Trophoblast cell (in vitro differentiated cells and primary cell): ENCODE measurements around the gene DNAJB9.

Experiments
- DNase-seq, 2 donors: peaks; one replicate each; pipeline ENCODE4 v3.0.0-alpha.2; 2016
- H2AFZ ChIP-seq: 2 replicates; pipeline ENCODE4 v1.6.1; 2013; ENCODE audit warnings: low read length, moderate library complexity, mild to moderate bottlenecking; ENCODE audit not compliant: insufficient read depth, poor library complexity
- H2AK5ac ChIP-seq: 2 replicates; pipeline ENCODE4 v1.6.1; 2013; ENCODE audit warnings: mild to moderate bottlenecking, low read length
- H2BK120ac ChIP-seq: 2 replicates; pipeline ENCODE4 v1.6.1; 2013; ENCODE audit warnings: low read length, mild to moderate bottlenecking, moderate library complexity; ENCODE audit not compliant: insufficient read depth, poor library complexity
- H2BK12ac ChIP-seq: 2 replicates; pipeline ENCODE4 v1.6.1; 2013; ENCODE audit warnings: mild to moderate bottlenecking, low read length, moderate library complexity
- H2BK5ac ChIP-seq: 2 replicates; pipeline ENCODE4 v1.6.1; 2013; ENCODE audit warnings: low read length, low read depth, moderate library complexity, mild to moderate bottlenecking; ENCODE audit not compliant: poor library complexity
- H3K14ac ChIP-seq: 2 replicates; pipeline ENCODE4 v1.6.1; 2013; ENCODE audit warnings: mild to moderate bottlenecking, low read length
- H3K18ac ChIP-seq: 2 replicates; pipeline ENCODE4 v1.6.1; 2013; ENCODE audit warnings: mild to moderate bottlenecking, low read length
- H3K23ac ChIP-seq: 2 replicates; pipeline ENCODE4 v1.6.1; 2013; ENCODE audit warnings: low read length
- H3K27ac ChIP-seq: 2 replicates; pipeline ENCODE4 v1.5.1; 2013; ENCODE audit warnings: low read depth, mild to moderate bottlenecking, inconsistent platforms, low read length, moderate library complexity
- H3K27me3 ChIP-seq: 2 replicates; pipeline ENCODE4 v1.6.1; 2013; ENCODE audit warnings: inconsistent platforms, mild to moderate bottlenecking, low read length, moderate library complexity; ENCODE audit not compliant: insufficient read depth
- H3K36me3 ChIP-seq, 2 experiments: 1 replicate in 1 of 2; 2 replicates in 1 of 2; pipeline ENCODE4 v1.6.1; 2013; ENCODE audit warnings: low read length in 2 of 2, mild to moderate bottlenecking in 2 of 2, moderate library complexity in 1 of 2; ENCODE audit not compliant: insufficient read depth in 2 of 2, control insufficient read depth in 1 of 2
- H3K4ac ChIP-seq: 2 replicates; pipeline ENCODE4 v1.6.1; 2013; ENCODE audit warnings: low read depth, mild to moderate bottlenecking, low read length, moderate library complexity
- H3K4me1 ChIP-seq, 2 experiments: 1 replicate in 1 of 2; 2 replicates in 1 of 2; pipeline ENCODE4 v1.6.1; 2013; ENCODE audit warnings: low read length in 2 of 2, mild to moderate bottlenecking in 2 of 2, moderate library complexity in 1 of 2; ENCODE audit not compliant: insufficient read depth in 2 of 2, control insufficient read depth in 1 of 2
- H3K4me2 ChIP-seq: 2 replicates; pipeline ENCODE4 v1.6.1; 2013; ENCODE audit warnings: inconsistent platforms, mild to moderate bottlenecking, low read length, moderate library complexity
- H3K4me3 ChIP-seq: 2 replicates; pipeline ENCODE4 v1.5.1; 2013; ENCODE audit warnings: mild to moderate bottlenecking, low read depth, low read length, inconsistent platforms
- H3K79me1 ChIP-seq: one replicate; pipeline ENCODE4 v1.6.1; 2013; ENCODE audit warnings: low read length
- H3K79me2 ChIP-seq: 2 replicates; pipeline ENCODE4 v1.6.1; 2013; ENCODE audit warnings: low read length, mild to moderate bottlenecking; ENCODE audit not compliant: control insufficient read depth, insufficient read depth, poor library complexity
- H3K9ac ChIP-seq: 2 replicates; pipeline ENCODE4 v1.6.1; 2013; ENCODE audit warnings: mild to moderate bottlenecking, low read length
- H3K9me3 ChIP-seq: 2 replicates; pipeline ENCODE4 v1.6.1; 2013; ENCODE audit warnings: low read depth, mild to moderate bottlenecking, control low read depth, inconsistent platforms, low read length; ENCODE audit not compliant: insufficient read depth
- H4K12ac ChIP-seq: 2 replicates; pipeline ENCODE4 v1.6.1; 2013; ENCODE audit warnings: low read depth, mild to moderate bottlenecking, low read length, moderate library complexity
- H4K8ac ChIP-seq: 2 replicates; pipeline ENCODE4 v1.6.1; 2013; ENCODE audit warnings: low read depth, mild to moderate bottlenecking, low read length, moderate library complexity
- H4K91ac ChIP-seq: one replicate; pipeline ENCODE4 v1.6.1; 2013; ENCODE audit warnings: low read depth, mild to moderate bottlenecking, low read length, moderate library complexity
- WGBS: extraction: QIAGEN DNeasy Blood & Tissue Kit; methylation state at CpG from one replicate; pipeline ENCODE4 v1.1.7; 2013; ENCODE audit warnings: missing lambda C conversion rate; ENCODE audit not compliant: insufficient read length, insufficient coverage; ENCODE audit errors: extremely low coverage; 5-methylcytosine and 5-hydroxymethylcytosine counted together

DNAJB9 gene

GRCh38 chr7:108589199-108589598, 19.5 kb downstream of the DNAJB9 start:
- H3K9me3 ChIP-seq, result no peaks in the 10 kb centered on the region
- no peak overlapping the region for H4K12ac ChIP-seq
- H3K4me1 ChIP-seq, result peaks cover 0 to 3% of the 10 kb centered on the region in 2 experiments
- H2AK5ac ChIP-seq, result no peak overlapping the region
- no peak overlapping the region for H3K23ac ChIP-seq
- no peak overlapping the region for H3K4me3 ChIP-seq
- no peak overlapping the region for H3K14ac ChIP-seq
- no peak overlapping the region for H4K8ac ChIP-seq
- H3K4me2 ChIP-seq, result no peak overlapping the region
- no peaks in the 10 kb centered on the region for H3K27me3 ChIP-seq
- no peak overlapping the region for H3K18ac ChIP-seq
- no peak overlapping the region for H2AFZ ChIP-seq
- no peak overlapping the region for H3K9ac ChIP-seq
- H2BK12ac ChIP-seq, result no peak overlapping the region
- no peak overlapping the region for H4K91ac ChIP-seq
- no peak for DNase-seq
- H3K4ac ChIP-seq, result no peak overlapping the region
- H3K79me2 ChIP-seq, result no peaks in the 10 kb centered on the region
- H2BK120ac ChIP-seq, result no peak overlapping the region
- H3K36me3 ChIP-seq, result no peaks in the 10 kb centered on the region
- H3K79me1 ChIP-seq, result no peaks in the 10 kb centered on the region
- H2BK5ac ChIP-seq, result no peak overlapping the region
- H3K27ac ChIP-seq, result no peak overlapping the region

GRCh38 chr7:108589874-108590273, 20.2 kb downstream of the DNAJB9 start:
- Histone ChIP-seq H3K9ac (no peak overlapping the region), H3K18ac (no peak overlapping the region), H3K23ac (no peak overlapping the region), H3K9me3 (no peaks in the 10 kb centered on the region), H3K27me3 (no peaks in the 10 kb centered on the region), H4K91ac (no peak overlapping the region), H3K14ac (no peak overlapping the region), H2AFZ (no peak overlapping the region), H3K4me3 (no peak overlapping the region), H4K8ac (no peak overlapping the region), H3K79me1 (no peaks in the 10 kb centered on the region), H3K4me1 (peaks cover 0 to 3% of the 10 kb centered on the region in 2 experiments), H2BK12ac (no peak overlapping the region), H4K12ac (no peak overlapping the region), H2BK120ac (no peak overlapping the region), H3K4ac (no peak overlapping the region), H3K36me3 (no peaks in the 10 kb centered on the region), H2BK5ac (no peak overlapping the region), H3K27ac (no peak overlapping the region), H3K4me2 (no peak overlapping the region), H3K79me2 (no peaks in the 10 kb centered on the region), H2AK5ac (no peak overlapping the region)
- no peak for DNase-seq
- no CpG with 5 or more reads among the region's 1 CpG for WGBS

GRCh38 chr7:108590606-108591005, 20.9 kb downstream of the DNAJB9 start:
- H4K12ac ChIP-seq, result no peak overlapping the region
- no peaks in the 10 kb centered on the region for H3K79me1 ChIP-seq
- no peaks in the 10 kb centered on the region for H3K9me3 ChIP-seq
- H3K4me3 ChIP-seq, result no peak overlapping the region
- no peak overlapping the region for H3K27ac ChIP-seq
- no peaks in the 10 kb centered on the region for H3K36me3 ChIP-seq
- H3K18ac ChIP-seq, result no peak overlapping the region
- no peak overlapping the region for H2BK12ac ChIP-seq
- no peak overlapping the region for H3K14ac ChIP-seq
- H2AK5ac ChIP-seq, result no peak overlapping the region
- H3K4me2 ChIP-seq, result no peak overlapping the region
- no peaks in the 10 kb centered on the region for H3K79me2 ChIP-seq
- H4K8ac ChIP-seq, result no peak overlapping the region
- H3K4me1 ChIP-seq, result peaks cover 0 to 3% of the 10 kb centered on the region in 2 experiments
- no peak overlapping the region for H3K4ac ChIP-seq
- no peak overlapping the region for H2BK120ac ChIP-seq
- no peak overlapping the region for H2AFZ ChIP-seq
- no peak for DNase-seq
- H2BK5ac ChIP-seq, result no peak overlapping the region
- WGBS, result no CpG with 5 or more reads among the region's 2 CpGs
- no peaks in the 10 kb centered on the region for H3K27me3 ChIP-seq
- no peak overlapping the region for H3K23ac ChIP-seq
- H4K91ac ChIP-seq, result no peak overlapping the region
- no peak overlapping the region for H3K9ac ChIP-seq

GRCh38 chr7:108592646-108593201, 23.1 kb downstream of the DNAJB9 start:
- no peak overlapping the region for H4K91ac ChIP-seq
- no CpG with 5 or more reads among the region's 3 CpGs for WGBS

More at GRCh38 chr7:108592646-108593201, 23.1 kb downstream of the DNAJB9 start:
- Histone ChIP-seq H2AFZ (no peak overlapping the region), H3K23ac (no peak overlapping the region), H4K12ac (no peak overlapping the region), H3K18ac (no peak overlapping the region), H2BK5ac (no peak overlapping the region), H3K4me3 (no peak overlapping the region), H3K9me3 (no peaks in the 10 kb centered on the region), H4K8ac (no peak overlapping the region), H3K27me3 (no peaks in the 10 kb centered on the region), H2BK120ac (no peak overlapping the region), H3K4me2 (no peak overlapping the region), H3K4me1 (peaks cover 0 to 3% of the 10 kb centered on the region in 2 experiments), H2BK12ac (no peak overlapping the region), H3K4ac (no peak overlapping the region), H2AK5ac (no peak overlapping the region), H3K36me3 (no peaks in the 10 kb centered on the region), H3K9ac (no peak overlapping the region), H3K79me2 (no peaks in the 10 kb centered on the region), H3K14ac (no peak overlapping the region), H3K27ac (no peak overlapping the region), H3K79me1 (no peaks in the 10 kb centered on the region)
- DNase-seq, result peak in 1 of 2 donors; percentile 9
